Activated CD4-positive, alpha-beta T cell treated with anti-CD3 and anti-CD28 coated beads for 36 hours (primary cell): ENCODE measurements around the gene IL1R2. TPM values are rescaled to one million over a fixed set of nuclear protein-coding genes. Genes with fewer than 3 reads are reported as not detected.

Experiments used
- ATAC-seq: fragments of 200-7000 bp; cut with Tn5 transposase; one replicate; pipeline ENCODE4 v1.10.0; 2021; ENCODE audit warnings: mild to moderate bottlenecking, moderate library complexity
- CTCF ChIA-PET: fragments of 350-600 bp; sonication (Branson Sonifier 250); formaldehyde crosslinking; loops from one replicate; lab custom pipeline; 2021; ENCODE audit warnings: antibody characterized with exemption; lab: Charles Lee
- POLR2A ChIA-PET: fragments of 350-600 bp; sonication (Branson Sonifier 250); formaldehyde crosslinking; loops from one replicate; lab custom pipeline; 2021; ENCODE audit warnings: antibody characterized with exemption, inconsistent platforms; lab: Charles Lee
- DNase-seq: peaks from one replicate; pipeline ENCODE4 v3.0.0-alpha.2; 2020
- H3K27ac Mint-ChIP-seq: one replicate; pipeline ENCODE4 v1.8.0; 2021; ENCODE audit warnings: mixed read lengths
- H3K27me3 Mint-ChIP-seq: one replicate; pipeline ENCODE4 v1.8.0; 2021; ENCODE audit warnings: mixed read lengths
- H3K36me3 Mint-ChIP-seq: one replicate; pipeline ENCODE4 v1.8.0; 2021; ENCODE audit warnings: low read depth, mixed read lengths
- H3K4me1 Mint-ChIP-seq: one replicate; pipeline ENCODE4 v1.8.0; 2021; ENCODE audit warnings: mixed read lengths
- H3K4me3 Mint-ChIP-seq: one replicate; pipeline ENCODE4 v1.8.0; 2021; ENCODE audit warnings: mild to moderate bottlenecking, moderate library complexity, mixed read lengths
- H3K9me3 Mint-ChIP-seq: one replicate; pipeline ENCODE4 v1.8.0; 2021; ENCODE audit warnings: low read depth, mixed read lengths
- intact Hi-C, 2 experiments: fragments of 100-400 bp; cut with DNase I in 1 of 2; cut with micrococcal nuclease in 1 of 2; formaldehyde crosslinking; loops; one replicate each; pipeline versions ENCODE4 v1.14.2 to v1.15.1; 2022 to 2024; cut with DNase I, micrococcal nuclease
- total RNA-seq, 2 experiments: library from RNA; stranded (reverse); gene quantifications; one replicate each; pipeline ENCODE4 v1.2.3, GENCODE V29; 2021

IL1R2 gene
- total RNA-seq, 2 experiments from 2014 or later: 21.4 to 25.4 TPM

- ATAC-seq (no peak), DNase-seq (no peak)
- intact Hi-C loops: loop anchor here in 1 of 2 experiments (10.0 kb wide), 1 partner anchor 642 kb away; no protein-coding TSS in a partner anchor
- peaks cover 1% of the 10 kb centered on the region for H3K27me3 Mint-ChIP-seq
- H3K4me3 Mint-ChIP-seq: no peak overlapping the region
- H3K4me1 Mint-ChIP-seq: peaks cover 18% of the 10 kb centered on the region
- no peak overlapping the region for H3K27ac Mint-ChIP-seq
- POLR2A ChIA-PET: no interaction called here
- CTCF ChIA-PET: interaction anchor here (2.2 kb wide), 1 partner anchor 102 kb away, joined by 5 read pairs; no protein-coding TSS in a partner anchor
- no peaks in the 10 kb centered on the region for H3K9me3 Mint-ChIP-seq
- H3K36me3 Mint-ChIP-seq: no peaks in the 10 kb centered on the region
These were observed 5.4 kb upstream of the IL1R2 start for GRCh38 chr2:101986376-101986775.

- no peak for DNase-seq
- peaks cover 20% of the 10 kb centered on the region for H3K4me1 Mint-ChIP-seq
- ATAC-seq: peak; percentile 49
- peaks cover 6% of the 10 kb centered on the region for H3K27me3 Mint-ChIP-seq
- ChIA-PET POLR2A (no interaction called here), CTCF (interaction anchor here (0.7 to 2.2 kb wide), 4 partner anchors 19 to 502 kb away, joined by 3 to 5 read pairs (median 3); no protein-coding TSS in a partner anchor)
- no peak overlapping the region for H3K4me3 Mint-ChIP-seq
- H3K27ac Mint-ChIP-seq: no peak overlapping the region
- intact Hi-C loops: loop anchor here in 1 of 2 experiments (10.0 kb wide), 1 partner anchor 642 kb away; no protein-coding TSS in a partner anchor
- H3K36me3 Mint-ChIP-seq: no peaks in the 10 kb centered on the region
- no peaks in the 10 kb centered on the region for H3K9me3 Mint-ChIP-seq
These were observed 4.7 kb upstream of the IL1R2 start for GRCh38 chr2:101986804-101987740.

GRCh38 chr2:101987832-101988231, 3.9 kb upstream of the IL1R2 start:
- Mint-ChIP-seq H3K4me3 (no peak overlapping the region), H3K27me3 (peaks cover 10% of the 10 kb centered on the region), H3K36me3 (no peaks in the 10 kb centered on the region), H3K4me1 (peaks cover 21% of the 10 kb centered on the region), H3K9me3 (no peaks in the 10 kb centered on the region), H3K27ac (no peak overlapping the region)
- CTCF ChIA-PET: interaction anchor here (0.7 to 2.2 kb wide), 4 partner anchors 18 to 128 kb away, joined by 3 to 5 read pairs (median 3); no protein-coding TSS in a partner anchor
- intact Hi-C loops: loop anchor here in 1 of 2 experiments (10.0 kb wide), 1 partner anchor 643 kb away; no protein-coding TSS in a partner anchor
- POLR2A ChIA-PET: no interaction called here
- no peak for ATAC-seq
- DNase-seq: no peak

- peaks cover 10% of the 10 kb centered on the region for H3K27me3 Mint-ChIP-seq
- H3K4me3 Mint-ChIP-seq: no peak overlapping the region
- H3K27ac Mint-ChIP-seq: no peak overlapping the region
- POLR2A ChIA-PET: no interaction called here
- intact Hi-C loops: loop anchor here in 1 of 2 experiments (10.0 kb wide), 1 partner anchor 644 kb away; no protein-coding TSS in a partner anchor
- CTCF ChIA-PET: interaction anchor here (0.7 to 2.2 kb wide), 2 partner anchors 105 to 109 kb away, joined by 3 to 5 read pairs; no protein-coding TSS in a partner anchor
- no peaks in the 10 kb centered on the region for H3K9me3 Mint-ChIP-seq
- ATAC-seq (no peak), DNase-seq (no peak)
- H3K36me3 Mint-ChIP-seq: no peaks in the 10 kb centered on the region
- H3K4me1 Mint-ChIP-seq: peaks cover 21% of the 10 kb centered on the region
These were observed 3.2 kb upstream of the IL1R2 start for GRCh38 chr2:101988541-101988940.

- Mint-ChIP-seq H3K27me3 (peaks cover 10% of the 10 kb centered on the region), H3K4me1 (peaks cover 21% of the 10 kb centered on the region), H3K9me3 (no peaks in the 10 kb centered on the region), H3K36me3 (no peaks in the 10 kb centered on the region), H3K27ac (no peak overlapping the region), H3K4me3 (no peak overlapping the region)
- DNase-seq (no peak), ATAC-seq (no peak)
- ChIA-PET POLR2A (no interaction called here), CTCF (interaction anchor here (0.7 to 1.1 kb wide), 2 partner anchors 12 to 222 kb away, joined by 3 to 4 read pairs; no protein-coding TSS in a partner anchor)
- intact Hi-C loops: loop anchor here in 1 of 2 experiments (10.0 kb wide), 1 partner anchor 645 kb away; no protein-coding TSS in a partner anchor
These were observed 1.9 kb upstream of the IL1R2 start for GRCh38 chr2:101989740-101990460.

- H3K36me3 Mint-ChIP-seq: no peaks in the 10 kb centered on the region
- no peak for ATAC-seq
- H3K4me3 Mint-ChIP-seq: no peak overlapping the region
- peak overlapping the region; percentile 4 for H3K27ac Mint-ChIP-seq
- CTCF ChIA-PET: interaction anchor here (0.7 to 1.8 kb wide), 3 partner anchors 44 to 247 kb away, joined by 3 to 6 read pairs (median 4); no protein-coding TSS in a partner anchor
- peaks cover 14% of the 10 kb centered on the region for H3K27me3 Mint-ChIP-seq
- POLR2A ChIA-PET: no interaction called here
- DNase-seq: no peak
- intact Hi-C loops: no loop called here
- no peaks in the 10 kb centered on the region for H3K9me3 Mint-ChIP-seq
- H3K4me1 Mint-ChIP-seq: peaks cover 18% of the 10 kb centered on the region
These were observed 2.0 kb downstream of the IL1R2 start for GRCh38 chr2:101993772-101994171.

- Mint-ChIP-seq H3K27ac (no peak overlapping the region), H3K4me3 (no peak overlapping the region), H3K36me3 (no peaks in the 10 kb centered on the region), H3K9me3 (no peaks in the 10 kb centered on the region), H3K4me1 (peaks cover 28% of the 10 kb centered on the region), H3K27me3 (peaks cover 14% of the 10 kb centered on the region)
- POLR2A ChIA-PET: no interaction called here
- intact Hi-C loops: no loop called here
- no peak for DNase-seq
- ATAC-seq: no peak
- CTCF ChIA-PET: interaction anchor here (1.0 to 1.8 kb wide), 2 partner anchors 246 to 449 kb away, joined by 3 to 6 read pairs; no protein-coding TSS in a partner anchor
These were observed 3.3 kb downstream of the IL1R2 start for GRCh38 chr2:101995019-101995418.

- ChIA-PET POLR2A (interaction anchor here (0.6 kb wide), 1 partner anchor 323 kb away, joined by 5 read pairs; no protein-coding TSS in a partner anchor), CTCF (interaction anchor here (0.7 to 0.9 kb wide), 2 partner anchors 112 to 183 kb away, joined by 3 read pairs; no protein-coding TSS in a partner anchor)
- Mint-ChIP-seq H3K9me3 (no peaks in the 10 kb centered on the region), H3K27ac (peak overlapping the region; percentile 24), H3K27me3 (peaks cover 14% of the 10 kb centered on the region), H3K4me3 (no peak overlapping the region), H3K4me1 (peaks cover 36% of the 10 kb centered on the region), H3K36me3 (no peaks in the 10 kb centered on the region)
- intact Hi-C loops: no loop called here
- ATAC-seq: no peak
- DNase-seq: no peak
These were observed 4.0 kb downstream of the IL1R2 start for GRCh38 chr2:101995804-101996203.

- ATAC-seq (no peak), DNase-seq (no peak)
- ChIA-PET CTCF (interaction anchor here (0.7 to 3.9 kb wide), 13 partner anchors 9 to 360 kb away, joined by 3 to 34 read pairs (median 4); no protein-coding TSS in a partner anchor), POLR2A (interaction anchor here (0.8 to 4.1 kb wide), 5 partner anchors 19 to 139 kb away, joined by 3 to 25 read pairs (median 4); no protein-coding TSS in a partner anchor)
- no peaks in the 10 kb centered on the region for H3K9me3 Mint-ChIP-seq
- peaks cover 3% of the 10 kb centered on the region for H3K27me3 Mint-ChIP-seq
- no peaks in the 10 kb centered on the region for H3K36me3 Mint-ChIP-seq
- intact Hi-C loops: loop anchor here (2.0 kb wide), 3 partner anchors 306 to 438 kb away; no protein-coding TSS in a partner anchor
- H3K4me1 Mint-ChIP-seq: peaks cover 40% of the 10 kb centered on the region
- peak overlapping the region; percentile 90 for H3K27ac Mint-ChIP-seq
- peak overlapping the region; percentile 64 for H3K4me3 Mint-ChIP-seq
These were observed 6.8 kb downstream of the IL1R2 start for GRCh38 chr2:101998556-101998895.

- intact Hi-C loops: loop anchor here (1.0 to 2.0 kb wide), 7 partner anchors 99 to 438 kb away; no protein-coding TSS in a partner anchor
- Mint-ChIP-seq H3K36me3 (no peaks in the 10 kb centered on the region), H3K4me3 (peak overlapping the region; percentile 64), H3K27me3 (peaks cover 3% of the 10 kb centered on the region), H3K4me1 (peaks cover 40% of the 10 kb centered on the region), H3K27ac (peak overlapping the region; percentile 90), H3K9me3 (no peaks in the 10 kb centered on the region)
- CTCF ChIA-PET: interaction anchor here (0.5 to 3.9 kb wide), 23 partner anchors 8 to 360 kb away, joined by 3 to 34 read pairs (median 3); no protein-coding TSS in a partner anchor
- ATAC-seq (peak; percentile 70), DNase-seq (peak; percentile 69)
- POLR2A ChIA-PET: interaction anchor here (0.5 to 4.1 kb wide), 18 partner anchors 8 to 369 kb away, joined by 3 to 25 read pairs (median 4); no protein-coding TSS in a partner anchor
These were observed 7.4 kb downstream of the IL1R2 start for GRCh38 chr2:101998896-101999789.
